Calu3 (cell line): ENCODE results near the gene RAB19. TPM values are rescaled to one million over a fixed set of nuclear protein-coding genes. Genes with fewer than 3 reads are reported as not detected.
A peak's percentile ranks its signal among the peaks of the same experiment; 100 is the strongest.
"Not testable (repeated sequence)": the region's sequence is repeated elsewhere in the genome, so short reads cannot be mapped to it uniquely, and the experiment has no call there.

Experiments
- BruUV-seq: library from RNA; stranded (reverse); fragments of 400-500 nt; replicated peaks from 2 replicates; lab custom pipeline; 2021; lab: Mats Ljungman, UMichigan
- CTCF ChIA-PET: fragments of 300-600 bp; sonication (Branson Sonifier 250); formaldehyde crosslinking; loops from one replicate; lab custom pipeline; 2022; ENCODE audit warnings: antibody characterized with exemption; lab: Charles Lee
- DNase-seq: peaks from one replicate; pipeline ENCODE4 v3.0.0; 2022
- H3K27ac Mint-ChIP-seq: one replicate; pipeline ENCODE4 v1.8.0; 2022; ENCODE audit warnings: mixed read lengths; ENCODE audit not compliant: unreplicated experiment
- H3K27me3 Mint-ChIP-seq: one replicate; pipeline ENCODE4 v1.8.0; 2022; ENCODE audit warnings: mixed read lengths; ENCODE audit not compliant: unreplicated experiment
- H3K36me3 Mint-ChIP-seq: one replicate; pipeline ENCODE4 v1.8.0; 2022; ENCODE audit warnings: mild to moderate bottlenecking, moderate library complexity, mixed read lengths; ENCODE audit not compliant: insufficient read depth, unreplicated experiment
- H3K4me1 Mint-ChIP-seq: one replicate; pipeline ENCODE4 v1.8.0; 2022; ENCODE audit warnings: mild to moderate bottlenecking, low read depth, mixed read lengths; ENCODE audit not compliant: unreplicated experiment
- H3K4me3 Mint-ChIP-seq: one replicate; pipeline ENCODE4 v1.8.0; 2022; ENCODE audit warnings: mild to moderate bottlenecking, low read depth, moderate library complexity, mixed read lengths; ENCODE audit not compliant: unreplicated experiment
- H3K9me3 Mint-ChIP-seq: one replicate; pipeline ENCODE4 v1.8.0; 2022; ENCODE audit warnings: low read depth, mixed read lengths; ENCODE audit not compliant: unreplicated experiment
- intact Hi-C: fragments of 100-400 bp; cut with micrococcal nuclease; formaldehyde crosslinking; loops from one replicate; pipeline ENCODE4 v1.10.0; 2022; ENCODE audit not compliant: unreplicated experiment
- total RNA-seq: library from RNA; stranded (reverse); gene quantifications from 2 replicates; pipeline ENCODE4 v1.2.3, GENCODE V29; 2022
- TF ChIP-seq, protein P1 (sequence below): fragments of 200-600 bp; IDR thresholded peaks from one replicate; pipeline ENCODE4 v1.8.0; 2022; ENCODE audit warnings: antibody characterized with exemption; ENCODE audit not compliant: unreplicated experiment

RAB19 gene
- total RNA-seq, 1 experiment from 2014 or later: 4.7 TPM

DNA sequence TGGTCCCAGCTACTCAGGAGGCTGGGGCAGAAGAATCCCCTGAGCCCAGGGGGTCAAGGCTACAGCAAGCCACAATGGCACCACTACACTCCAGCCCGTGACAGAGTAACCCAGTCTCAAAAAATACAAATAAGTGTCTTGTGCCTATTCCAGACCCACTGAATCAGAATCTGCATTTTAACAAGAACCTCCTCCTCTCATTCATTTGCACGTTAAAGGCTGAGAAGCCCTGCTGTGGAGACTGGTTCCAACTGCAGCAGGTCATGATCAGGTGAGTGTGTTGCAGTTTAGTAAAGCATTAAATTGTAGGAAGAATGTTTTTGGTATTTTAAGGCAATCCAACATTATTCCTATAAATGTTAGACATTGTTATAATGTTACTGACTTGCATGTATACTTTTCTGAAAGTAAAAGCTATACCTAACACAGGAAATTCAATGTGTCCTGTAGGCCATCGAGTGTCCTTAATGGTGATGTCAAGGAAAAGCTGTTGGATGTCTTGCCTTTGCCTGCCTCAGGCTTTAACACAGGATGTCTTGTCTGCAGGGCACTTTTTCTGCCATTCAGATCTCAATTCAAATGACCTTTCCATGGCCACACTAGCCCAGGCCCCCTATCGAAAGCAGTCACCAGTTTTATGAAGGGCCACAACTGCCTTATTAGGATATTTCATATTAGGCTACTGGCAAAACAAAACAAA lies 45.1 kb downstream of the RAB19 start:
- TF ChIP-seq, protein P1, sequence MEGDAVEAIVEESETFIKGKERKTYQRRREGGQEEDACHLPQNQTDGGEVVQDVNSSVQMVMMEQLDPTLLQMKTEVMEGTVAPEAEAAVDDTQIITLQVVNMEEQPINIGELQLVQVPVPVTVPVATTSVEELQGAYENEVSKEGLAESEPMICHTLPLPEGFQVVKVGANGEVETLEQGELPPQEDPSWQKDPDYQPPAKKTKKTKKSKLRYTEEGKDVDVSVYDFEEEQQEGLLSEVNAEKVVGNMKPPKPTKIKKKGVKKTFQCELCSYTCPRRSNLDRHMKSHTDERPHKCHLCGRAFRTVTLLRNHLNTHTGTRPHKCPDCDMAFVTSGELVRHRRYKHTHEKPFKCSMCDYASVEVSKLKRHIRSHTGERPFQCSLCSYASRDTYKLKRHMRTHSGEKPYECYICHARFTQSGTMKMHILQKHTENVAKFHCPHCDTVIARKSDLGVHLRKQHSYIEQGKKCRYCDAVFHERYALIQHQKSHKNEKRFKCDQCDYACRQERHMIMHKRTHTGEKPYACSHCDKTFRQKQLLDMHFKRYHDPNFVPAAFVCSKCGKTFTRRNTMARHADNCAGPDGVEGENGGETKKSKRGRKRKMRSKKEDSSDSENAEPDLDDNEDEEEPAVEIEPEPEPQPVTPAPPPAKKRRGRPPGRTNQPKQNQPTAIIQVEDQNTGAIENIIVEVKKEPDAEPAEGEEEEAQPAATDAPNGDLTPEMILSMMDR: no peak
- H3K36me3 Mint-ChIP-seq: peaks cover 8% of the 10 kb centered on the region
- H3K27ac Mint-ChIP-seq: no peak overlapping the region
- no TSS peak for BruUV-seq
- H3K4me1 Mint-ChIP-seq: no peaks in the 10 kb centered on the region
- no peaks in the 10 kb centered on the region for H3K27me3 Mint-ChIP-seq
- DNase-seq: no peak
- no peak overlapping the region for H3K4me3 Mint-ChIP-seq
- intact Hi-C loops: no loop called here
- H3K9me3 Mint-ChIP-seq: no peaks in the 10 kb centered on the region
- CTCF ChIA-PET: no interaction called here

DNA sequence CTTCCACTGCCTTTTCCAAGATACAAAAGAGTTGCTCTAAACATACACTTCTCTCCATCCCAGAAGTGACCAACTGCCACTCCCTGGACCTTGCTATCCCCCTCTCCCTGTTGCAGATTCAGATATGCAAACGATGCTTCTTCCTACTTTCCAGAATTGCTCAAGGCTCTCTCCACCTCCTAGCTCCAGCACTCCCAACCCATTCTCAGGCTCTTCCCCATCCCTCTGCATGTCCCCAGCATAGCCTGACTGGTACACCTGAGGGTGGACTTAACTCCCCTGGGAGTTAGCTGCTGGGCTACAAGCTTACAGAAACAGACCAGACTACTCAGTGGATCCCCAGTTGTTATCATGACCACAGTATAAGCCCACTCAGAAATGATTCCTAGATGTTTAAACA lies 47.9 kb downstream of the RAB19 start:
- BruUV-seq: no TSS peak
- Mint-ChIP-seq H3K4me1 (no peaks in the 10 kb centered on the region), H3K36me3 (peaks cover 31% of the 10 kb centered on the region), H3K27me3 (no peaks in the 10 kb centered on the region), H3K27ac (no peak overlapping the region), H3K4me3 (no peak overlapping the region), H3K9me3 (no peaks in the 10 kb centered on the region)
- CTCF ChIA-PET: no interaction called here
- TF ChIP-seq, protein P1: no peak
- intact Hi-C loops: no loop called here
- DNase-seq: no peak

DNA sequence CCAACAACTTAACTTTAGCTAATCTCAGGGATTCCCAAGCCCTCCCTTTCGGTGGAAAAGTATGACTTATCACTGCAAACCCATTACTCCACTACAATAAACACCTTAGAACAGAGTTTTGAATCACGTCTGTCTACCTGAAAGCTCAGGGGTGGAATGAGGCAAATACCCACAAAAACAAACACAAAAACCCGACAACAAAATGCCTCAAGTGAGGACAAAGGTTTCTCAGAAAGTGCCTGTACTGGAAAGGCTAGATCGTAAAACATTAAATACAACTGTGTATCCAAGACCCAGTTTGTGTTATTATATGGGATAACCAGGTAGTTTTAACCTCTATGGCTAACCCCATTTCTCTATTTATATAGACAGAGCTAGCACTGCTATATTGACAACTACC lies 49.4 kb downstream of the RAB19 start:
- no peak for DNase-seq
- intact Hi-C loops: no loop called here
- peaks cover 31% of the 10 kb centered on the region for H3K36me3 Mint-ChIP-seq
- no peaks in the 10 kb centered on the region for H3K27me3 Mint-ChIP-seq
- no peak overlapping the region for H3K4me3 Mint-ChIP-seq
- no peaks in the 10 kb centered on the region for H3K4me1 Mint-ChIP-seq
- CTCF ChIA-PET: interaction anchor here (1.6 kb wide), 1 partner anchor 42 kb away, joined by 5 read pairs; no protein-coding TSS in a partner anchor
- no TSS peak for BruUV-seq
- TF ChIP-seq, protein P1: no peak
- H3K27ac Mint-ChIP-seq: no peak overlapping the region
- no peaks in the 10 kb centered on the region for H3K9me3 Mint-ChIP-seq

DNA sequence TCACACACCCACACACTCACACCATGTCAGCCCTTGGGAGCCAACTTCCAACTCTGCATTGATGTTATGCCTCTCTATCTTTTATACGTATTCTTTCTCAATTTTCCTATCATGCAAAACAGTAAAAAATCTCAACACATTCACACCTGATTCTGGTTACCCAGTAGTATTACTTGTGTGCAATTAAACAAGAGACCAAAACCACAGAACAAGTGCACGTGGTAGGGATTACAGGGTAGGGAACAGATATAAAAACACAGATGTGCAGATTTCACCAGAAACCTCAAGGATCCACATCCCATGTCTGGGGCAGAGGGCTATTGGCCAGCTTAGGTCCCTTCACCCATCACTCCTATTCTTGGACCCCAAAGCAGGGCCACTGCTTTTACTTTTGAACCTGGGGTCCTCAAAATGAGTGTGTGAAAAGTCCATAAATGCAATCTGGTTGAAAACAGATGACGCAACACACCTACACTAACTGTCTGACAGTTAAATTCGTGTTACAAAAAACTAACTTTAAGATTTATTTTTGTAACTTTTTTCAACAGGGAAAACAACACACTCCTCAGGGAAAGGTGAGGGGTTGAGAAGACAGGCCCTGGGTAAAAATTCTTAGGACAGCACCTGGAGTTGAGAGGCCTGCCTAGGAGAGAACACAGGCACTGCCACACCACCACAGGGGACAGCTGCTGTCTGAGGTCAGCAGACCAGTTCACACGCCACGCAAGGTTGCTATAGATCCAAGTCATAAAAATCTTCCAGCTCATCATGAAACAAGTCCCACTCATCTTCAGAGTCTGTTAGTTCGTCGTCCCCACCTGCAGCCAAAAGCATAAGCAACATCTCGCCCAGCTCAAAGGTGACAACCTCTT lies 50.2 kb downstream of the RAB19 start:
- not testable (repeated sequence) for H3K27ac Mint-ChIP-seq
- peaks cover 36% of the 10 kb centered on the region for H3K36me3 Mint-ChIP-seq

More for the DNA sequence above, 50.2 kb downstream of the RAB19 start:
- H3K9me3 Mint-ChIP-seq, H3K4me3 Mint-ChIP-seq, intact Hi-C loops, DNase-seq, H3K4me1 Mint-ChIP-seq, H3K27me3 Mint-ChIP-seq: not testable (repeated sequence)
- CTCF ChIA-PET: interaction anchor here (1.6 kb wide), 1 partner anchor 43 kb away, joined by 5 read pairs; no protein-coding TSS in a partner anchor
- BruUV-seq: TSS peak; percentile 37
